ENCODE data around the gene SMAD3.

The SMAD3 gene

GRCh38 chr15:67167091-67167490 is 101.7 kb downstream of the SMAD3 start:
- DNase-seq = no peak

GRCh38 chr15:67168694-67169093 is 103.3 kb downstream of the SMAD3 start:
- DNase-seq = no peak

GRCh38 chr15:67170143-67170925 is 104.9 kb downstream of the SMAD3 start:
- DNase-seq = no peak

- no peak for DNase-seq
These were observed 106.1 kb downstream of the SMAD3 start for GRCh38 chr15:67171471-67171870.

GRCh38 chr15:67172172-67172571 is 106.8 kb downstream of the SMAD3 start:
- DNase-seq = no peak

GRCh38 chr15:67173005-67173404 is 107.6 kb downstream of the SMAD3 start:
- no peak for DNase-seq

- no peak for DNase-seq
These were observed 108.4 kb downstream of the SMAD3 start for GRCh38 chr15:67173786-67174185.

GRCh38 chr15:67174446-67174845 is 109.0 kb downstream of the SMAD3 start:
- no peak for DNase-seq

GRCh38 chr15:67174864-67175573 is 109.6 kb downstream of the SMAD3 start:
- no peak for DNase-seq

- DNase-seq = no peak
These were observed 110.3 kb downstream of the SMAD3 start for GRCh38 chr15:67175643-67176071.

GRCh38 chr15:67176195-67176971 is 111.0 kb downstream of the SMAD3 start:
- DNase-seq = no peak

- DNase-seq = no peak
These were observed 112.3 kb downstream of the SMAD3 start for GRCh38 chr15:67177752-67178151.

GRCh38 chr15:67178569-67179210 is 113.3 kb downstream of the SMAD3 start:
- no peak for DNase-seq

- DNase-seq = no peak
These were observed 114.1 kb downstream of the SMAD3 start for GRCh38 chr15:67179411-67179995.

GRCh38 chr15:67180035-67180434 is 114.6 kb downstream of the SMAD3 start:
- DNase-seq = no peak

- no peak for DNase-seq
These were observed 115.3 kb downstream of the SMAD3 start for GRCh38 chr15:67180514-67181191.

- DNase-seq = no peak
These were observed 115.8 kb downstream of the SMAD3 start for GRCh38 chr15:67181221-67181639.

GRCh38 chr15:67183443-67184169 is 118.2 kb downstream of the SMAD3 start:
- DNase-seq = no peak

GRCh38 chr15:67184208-67184925 is 119.0 kb downstream of the SMAD3 start:
- no peak for DNase-seq

GRCh38 chr15:67185051-67185450 is 119.6 kb downstream of the SMAD3 start:
- DNase-seq = no peak

All from stimulated activated naive CD4-positive, alpha-beta T cell (primary cell).